SK-N-SH treated with all-trans-retinoic acid at 6 μM for 48 hours (cell line): ENCODE data around the gene SEMA4D.

Experiments
- ATAC-seq: fragments of 200-7000 bp; cut with Tn5 transposase; 3 replicates; pipeline ENCODE4 v1.9.1; 2020; ENCODE audit warnings: mild to moderate bottlenecking, moderate library complexity
- ARNTL ChIP-seq: fragments of 450-650 bp; formaldehyde crosslinking; IDR thresholded peaks from 2 replicates; pipeline ENCODE4 v1.5.0; 2020; ENCODE audit warnings: low read depth, mild to moderate bottlenecking, moderate library complexity, borderline replicate concordance
- BACH2 ChIP-seq: fragments of 250-450 bp; sonication (Bioruptor Pico); IDR thresholded peaks from 2 replicates; pipeline ENCODE4 v1.9.0; 2021; ENCODE audit warnings: mild to moderate bottlenecking, borderline replicate concordance
- CREB5 ChIP-seq: fragments of 250-450 bp; sonication (Bioruptor Pico); IDR thresholded peaks from 2 replicates; pipeline ENCODE4 v1.5.1; 2020; ENCODE audit warnings: low read depth, mild to moderate bottlenecking, moderate library complexity
- CSDC2 ChIP-seq: fragments of 250-450 bp; sonication (Bioruptor Pico); IDR thresholded peaks from 2 replicates; pipeline ENCODE4 v1.5.0; 2020; ENCODE audit warnings: mild to moderate bottlenecking, moderate library complexity
- CSRNP3 ChIP-seq: fragments of 250-450 bp; sonication (Bioruptor Pico); IDR thresholded peaks from 2 replicates; pipeline ENCODE4 v1.5.1; 2021; ENCODE audit warnings: mild to moderate bottlenecking, moderate library complexity
- ESRRG ChIP-seq: fragments of 250-450 bp; sonication (Bioruptor Pico); IDR thresholded peaks from 2 replicates; pipeline ENCODE4 v1.6.1; 2021; ENCODE audit warnings: mild to moderate bottlenecking
- GLIS3 ChIP-seq: fragments of 250-450 bp; sonication (Bioruptor Pico); IDR thresholded peaks from 2 replicates; pipeline ENCODE4 v1.5.0; 2020; ENCODE audit warnings: mild to moderate bottlenecking, moderate library complexity
- ISL1 ChIP-seq: fragments of 250-450 bp; sonication (Bioruptor Pico); IDR thresholded peaks from 2 replicates; pipeline ENCODE4 v2.1.2; 2022; ENCODE audit warnings: mild to moderate bottlenecking, moderate library complexity
- OSR1 ChIP-seq: fragments of 250-450 bp; sonication (Bioruptor Pico); IDR thresholded peaks from 2 replicates; pipeline ENCODE4 v1.8.0; 2022; ENCODE audit warnings: moderate library complexity, mild to moderate bottlenecking, inconsistent platforms
- RARB ChIP-seq: fragments of 250-450 bp; sonication (Bioruptor Pico); IDR thresholded peaks from 2 replicates; pipeline ENCODE4 v1.8.0; 2021; ENCODE audit warnings: mild to moderate bottlenecking, moderate library complexity
- SNAI2 ChIP-seq: fragments of 250-450 bp; sonication (Bioruptor Pico); IDR thresholded peaks from 2 replicates; pipeline ENCODE4 v1.5.0; 2020; ENCODE audit warnings: mild to moderate bottlenecking, moderate library complexity
- TCF4 ChIP-seq: fragments of 250-450 bp; sonication (Bioruptor Pico); IDR thresholded peaks from 2 replicates; pipeline ENCODE4 v1.8.0; 2021; ENCODE audit warnings: mild to moderate bottlenecking, moderate library complexity, borderline replicate concordance
- TSHZ2 ChIP-seq: fragments of 250-450 bp; sonication (Bioruptor Pico); IDR thresholded peaks from 2 replicates; pipeline ENCODE4 v1.5.0; 2020; ENCODE audit warnings: mild to moderate bottlenecking, moderate library complexity
- ZC3H10 ChIP-seq: fragments of 250-450 bp; sonication (Bioruptor Pico); IDR thresholded peaks from 2 replicates; pipeline ENCODE4 v1.5.1; 2021; ENCODE audit warnings: mild to moderate bottlenecking, moderate library complexity
- ZFP3 ChIP-seq: fragments of 250-450 bp; sonication (Bioruptor Pico); IDR thresholded peaks from 2 replicates; pipeline ENCODE4 v1.5.0; 2020; ENCODE audit warnings: mild to moderate bottlenecking, moderate library complexity
- ZFP30 ChIP-seq: fragments of 450-650 bp; formaldehyde crosslinking; IDR thresholded peaks from 2 replicates; pipeline ENCODE4 v1.5.0; 2022; ENCODE audit warnings: mild to moderate bottlenecking, moderate library complexity
- ZNF565 ChIP-seq: fragments of 450-650 bp; formaldehyde crosslinking; conservative IDR thresholded peaks from 2 replicates; pipeline ENCODE4 v1.5.0; 2020; ENCODE audit warnings: low read depth, mild to moderate bottlenecking, moderate library complexity
- ZNF70 ChIP-seq: fragments of 450-650 bp; formaldehyde crosslinking; IDR thresholded peaks from 2 replicates; pipeline ENCODE4 v1.5.0; 2020; ENCODE audit warnings: mild to moderate bottlenecking, moderate library complexity
- ZNF8 ChIP-seq: fragments of 450-650 bp; formaldehyde crosslinking; IDR thresholded peaks from 2 replicates; pipeline ENCODE4 v1.5.0; 2020; ENCODE audit warnings: mild to moderate bottlenecking, moderate library complexity
- TF ChIP-seq, protein P1 (sequence below): fragments of 250-450 bp; sonication (Bioruptor Pico); IDR thresholded peaks from 2 replicates; pipeline ENCODE4 v1.8.0; 2021; ENCODE audit warnings: low read depth, mild to moderate bottlenecking, moderate library complexity, borderline replicate concordance
- TF ChIP-seq, protein P2 (sequence below): fragments of 250-450 bp; sonication (Bioruptor Pico); IDR thresholded peaks from 2 replicates; pipeline ENCODE4 v1.8.0; 2020; ENCODE audit warnings: mild to moderate bottlenecking, moderate library complexity, borderline replicate concordance

The SEMA4D gene

GRCh38 chr9:89524963-89525362 lies 27.1 kb upstream of the SEMA4D start:
- ATAC-seq: no peak
- no peak for TF ChIP-seq ZFP30 (CRISPR knock-in tag)
- no peak for TF ChIP-seq ZNF70 (CRISPR knock-in tag)
- no peak for TF ChIP-seq ZNF8 (CRISPR knock-in tag)
- TF ChIP-seq TSHZ2 (CRISPR knock-in tag): no peak
- TF ChIP-seq, protein P1, sequence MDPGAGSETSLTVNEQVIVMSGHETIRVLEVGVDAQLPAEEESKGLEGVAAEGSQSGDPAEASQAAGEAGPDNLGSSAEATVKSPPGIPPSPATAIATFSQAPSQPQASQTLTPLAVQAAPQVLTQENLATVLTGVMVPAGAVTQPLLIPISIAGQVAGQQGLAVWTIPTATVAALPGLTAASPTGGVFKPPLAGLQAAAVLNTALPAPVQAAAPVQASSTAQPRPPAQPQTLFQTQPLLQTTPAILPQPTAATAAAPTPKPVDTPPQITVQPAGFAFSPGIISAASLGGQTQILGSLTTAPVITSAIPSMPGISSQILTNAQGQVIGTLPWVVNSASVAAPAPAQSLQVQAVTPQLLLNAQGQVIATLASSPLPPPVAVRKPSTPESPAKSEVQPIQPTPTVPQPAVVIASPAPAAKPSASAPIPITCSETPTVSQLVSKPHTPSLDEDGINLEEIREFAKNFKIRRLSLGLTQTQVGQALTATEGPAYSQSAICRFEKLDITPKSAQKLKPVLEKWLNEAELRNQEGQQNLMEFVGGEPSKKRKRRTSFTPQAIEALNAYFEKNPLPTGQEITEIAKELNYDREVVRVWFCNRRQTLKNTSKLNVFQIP (CRISPR knock-in tag): no peak
- TF ChIP-seq ISL1 (CRISPR knock-in tag): no peak
- TF ChIP-seq OSR1: no peak
- TF ChIP-seq ZFP3 (CRISPR knock-in tag): no peak
- no peak for TF ChIP-seq GLIS3 (CRISPR knock-in tag)
- TF ChIP-seq CSRNP3: no peak
- no peak for TF ChIP-seq ZNF565 (CRISPR knock-in tag)
- TF ChIP-seq SNAI2 (CRISPR knock-in tag): no peak
- no peak for TF ChIP-seq CSDC2 (CRISPR knock-in tag)
- TF ChIP-seq RARB: no peak
- TF ChIP-seq ZC3H10 (CRISPR knock-in tag): no peak
- no peak for TF ChIP-seq ESRRG (CRISPR knock-in tag)
- no peak for TF ChIP-seq CREB5 (CRISPR knock-in tag)
- no peak for TF ChIP-seq BACH2 (CRISPR knock-in tag)

DNA sequence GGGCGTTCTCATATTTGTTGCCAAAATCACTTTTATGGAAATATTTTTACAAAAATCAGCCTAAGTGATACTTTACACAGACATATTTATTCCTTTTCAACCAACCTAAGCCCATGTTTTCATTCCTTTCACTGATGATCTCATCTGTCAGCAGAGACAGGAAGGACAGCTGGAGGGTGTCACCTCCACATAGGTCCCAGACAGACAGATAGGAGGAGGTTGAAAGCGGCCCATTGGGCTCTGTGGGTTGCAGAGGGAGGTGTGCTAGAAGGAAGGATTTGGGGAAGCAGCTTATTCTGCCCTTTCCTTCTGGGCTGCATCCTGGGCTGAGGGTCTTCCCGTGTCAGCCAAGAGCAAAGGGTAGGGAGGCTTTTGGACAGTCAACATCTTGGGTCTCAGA lies 26.0 kb upstream of the SEMA4D start:
- no peak for ATAC-seq
- no peak for TF ChIP-seq ISL1 (CRISPR knock-in tag)
- no peak for TF ChIP-seq RARB
- no peak for TF ChIP-seq SNAI2 (CRISPR knock-in tag)
- TF ChIP-seq ZNF8 (CRISPR knock-in tag): no peak
- TF ChIP-seq, protein P1 (CRISPR knock-in tag): no peak
- TF ChIP-seq CSDC2 (CRISPR knock-in tag): no peak
- no peak for TF ChIP-seq ARNTL (CRISPR knock-in tag)
- TF ChIP-seq TCF4 (CRISPR knock-in tag): no peak
- TF ChIP-seq, protein P2, sequence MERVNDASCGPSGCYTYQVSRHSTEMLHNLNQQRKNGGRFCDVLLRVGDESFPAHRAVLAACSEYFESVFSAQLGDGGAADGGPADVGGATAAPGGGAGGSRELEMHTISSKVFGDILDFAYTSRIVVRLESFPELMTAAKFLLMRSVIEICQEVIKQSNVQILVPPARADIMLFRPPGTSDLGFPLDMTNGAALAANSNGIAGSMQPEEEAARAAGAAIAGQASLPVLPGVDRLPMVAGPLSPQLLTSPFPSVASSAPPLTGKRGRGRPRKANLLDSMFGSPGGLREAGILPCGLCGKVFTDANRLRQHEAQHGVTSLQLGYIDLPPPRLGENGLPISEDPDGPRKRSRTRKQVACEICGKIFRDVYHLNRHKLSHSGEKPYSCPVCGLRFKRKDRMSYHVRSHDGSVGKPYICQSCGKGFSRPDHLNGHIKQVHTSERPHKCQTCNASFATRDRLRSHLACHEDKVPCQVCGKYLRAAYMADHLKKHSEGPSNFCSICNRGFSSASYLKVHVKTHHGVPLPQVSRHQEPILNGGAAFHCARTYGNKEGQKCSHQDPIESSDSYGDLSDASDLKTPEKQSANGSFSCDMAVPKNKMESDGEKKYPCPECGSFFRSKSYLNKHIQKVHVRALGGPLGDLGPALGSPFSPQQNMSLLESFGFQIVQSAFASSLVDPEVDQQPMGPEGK: no peak
- TF ChIP-seq CREB5 (CRISPR knock-in tag): no peak
- TF ChIP-seq OSR1: no peak
